ENCODE measurements around the gene MYH7.

Gene MYH7

DNA sequence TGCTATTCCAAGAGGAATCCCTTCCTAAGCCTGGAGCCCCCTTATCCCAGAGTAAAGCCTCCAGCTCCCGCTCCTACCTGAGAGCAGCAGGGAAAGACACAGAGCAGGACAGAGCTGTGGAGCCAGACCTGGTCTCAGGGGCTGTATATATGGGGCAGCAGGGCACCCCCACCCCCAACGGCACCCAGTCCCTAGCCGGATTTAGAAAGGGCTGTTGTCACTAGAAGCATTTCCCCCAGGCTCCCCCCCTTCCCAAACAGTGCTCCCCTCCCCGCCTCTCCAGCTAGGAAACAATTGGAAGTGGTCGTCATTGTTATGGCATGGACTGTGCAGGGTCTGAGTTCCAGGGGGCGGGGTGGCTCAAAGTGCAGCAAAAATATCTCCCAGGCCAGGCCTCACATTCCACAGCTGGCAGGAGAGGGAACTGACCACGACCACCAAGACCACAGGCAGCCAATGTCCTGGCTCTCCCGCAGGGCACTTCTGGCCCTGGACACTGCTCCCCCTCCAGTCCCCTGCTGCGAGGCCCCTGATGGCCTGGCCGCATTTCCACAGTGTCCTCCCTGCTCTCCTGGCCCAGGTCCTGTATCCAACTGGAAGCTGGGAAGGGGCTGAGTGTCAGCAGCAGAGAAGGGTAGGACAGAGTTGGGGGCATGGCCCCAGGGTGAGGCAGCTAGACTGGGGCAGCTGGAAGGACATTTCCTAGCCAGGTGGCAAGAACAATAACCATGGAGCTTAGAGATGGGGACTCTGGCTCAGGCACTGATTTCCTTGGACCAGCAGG is at the start of gene MYH7:
Gene MYH7, minus strand, starts transcription at position 118 of the 784 bp plus-strand sequence. CDS start 1,928 bp downstream, outside the sequence.
- DNase-seq (ENCODE audit: insufficient read length, low spot score) (no peak), FAIRE-seq (no peak)
- TF ChIP-seq POLR2A (IDR thresholded peaks at IDR 0.05; ENCODE audit: low read depth, low read length), result no peak

- FAIRE-seq (no peak), DNase-seq (ENCODE audit: insufficient read length, low spot score) (peak; percentile 29)
- no peak for TF ChIP-seq POLR2A (IDR thresholded peaks at IDR 0.05; ENCODE audit: low read depth, low read length)
Measured at GRCh38 chr14:23483236-23483854, 47.9 kb upstream of the MYH7 start.

DNA sequence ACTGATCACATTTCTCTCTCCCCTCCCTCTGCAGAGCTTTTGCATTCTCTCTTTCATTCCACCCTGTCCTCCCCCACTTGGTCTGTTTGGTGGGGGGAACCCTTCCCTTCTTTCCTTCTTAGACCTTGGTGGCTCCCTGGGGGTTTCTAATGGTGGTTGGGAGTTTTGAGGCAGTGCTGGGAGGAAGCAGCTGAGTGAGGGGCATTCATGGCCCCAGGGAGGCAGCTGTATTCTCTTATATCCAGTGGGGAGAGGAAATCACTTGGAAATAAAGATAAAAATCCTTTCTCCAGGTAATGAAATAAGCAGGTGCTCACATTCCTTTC is 47.3 kb upstream of the MYH7 start:
- DNase-seq (ENCODE audit: insufficient read length, low spot score) (no peak), FAIRE-seq (no peak)
- no peak for TF ChIP-seq POLR2A (IDR thresholded peaks at IDR 0.05; ENCODE audit: low read depth, low read length)

GRCh38 chr14:23481979-23482822 is 46.7 kb upstream of the MYH7 start:
- FAIRE-seq, result no peak
- no peak for TF ChIP-seq POLR2A (IDR thresholded peaks at IDR 0.05; ENCODE audit: low read depth, low read length)
- no peak for DNase-seq (ENCODE audit: insufficient read length, low spot score)

GRCh38 chr14:23481362-23481970 is 46.0 kb upstream of the MYH7 start:
- FAIRE-seq, result no peak
- TF ChIP-seq POLR2A (IDR thresholded peaks at IDR 0.05; ENCODE audit: low read depth, low read length), result no peak
- no peak for DNase-seq (ENCODE audit: insufficient read length, low spot score)

- TF ChIP-seq POLR2A (IDR thresholded peaks at IDR 0.05; ENCODE audit: low read depth, low read length), result no peak
- no peak for FAIRE-seq
- DNase-seq (ENCODE audit: insufficient read length, low spot score), result peak; percentile 14
Measured at GRCh38 chr14:23478109-23478759, 42.8 kb upstream of the MYH7 start.

DNA sequence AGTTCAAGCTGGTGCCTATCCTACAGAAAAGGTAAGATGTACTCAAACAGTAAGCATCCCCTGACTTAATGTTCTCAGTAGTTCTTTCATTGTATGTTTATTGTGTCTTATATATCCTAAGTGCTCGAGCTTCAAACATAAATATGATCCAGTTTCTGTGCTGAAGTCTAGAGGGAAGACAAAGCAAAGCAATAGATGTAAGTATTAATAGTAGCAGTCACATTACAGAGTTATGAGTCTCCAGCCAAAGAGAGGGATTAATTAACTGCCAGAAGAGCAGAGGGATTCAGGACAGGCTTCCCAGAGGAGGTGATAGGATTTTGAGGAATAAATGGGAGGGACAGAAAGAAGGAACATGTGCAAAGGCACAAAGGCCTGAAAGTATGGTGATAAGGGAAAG is 35.5 kb upstream of the MYH7 start:
- FAIRE-seq (no peak), DNase-seq (ENCODE audit: insufficient read length, low spot score) (no peak)
- no peak for TF ChIP-seq POLR2A (IDR thresholded peaks at IDR 0.05; ENCODE audit: low read depth, low read length)

- TF ChIP-seq POLR2A (IDR thresholded peaks at IDR 0.05; ENCODE audit: low read depth, low read length), result no peak
- FAIRE-seq (no peak), DNase-seq (ENCODE audit: insufficient read length, low spot score) (no peak)
Measured at GRCh38 chr14:23469906-23470403, 34.5 kb upstream of the MYH7 start.

DNA sequence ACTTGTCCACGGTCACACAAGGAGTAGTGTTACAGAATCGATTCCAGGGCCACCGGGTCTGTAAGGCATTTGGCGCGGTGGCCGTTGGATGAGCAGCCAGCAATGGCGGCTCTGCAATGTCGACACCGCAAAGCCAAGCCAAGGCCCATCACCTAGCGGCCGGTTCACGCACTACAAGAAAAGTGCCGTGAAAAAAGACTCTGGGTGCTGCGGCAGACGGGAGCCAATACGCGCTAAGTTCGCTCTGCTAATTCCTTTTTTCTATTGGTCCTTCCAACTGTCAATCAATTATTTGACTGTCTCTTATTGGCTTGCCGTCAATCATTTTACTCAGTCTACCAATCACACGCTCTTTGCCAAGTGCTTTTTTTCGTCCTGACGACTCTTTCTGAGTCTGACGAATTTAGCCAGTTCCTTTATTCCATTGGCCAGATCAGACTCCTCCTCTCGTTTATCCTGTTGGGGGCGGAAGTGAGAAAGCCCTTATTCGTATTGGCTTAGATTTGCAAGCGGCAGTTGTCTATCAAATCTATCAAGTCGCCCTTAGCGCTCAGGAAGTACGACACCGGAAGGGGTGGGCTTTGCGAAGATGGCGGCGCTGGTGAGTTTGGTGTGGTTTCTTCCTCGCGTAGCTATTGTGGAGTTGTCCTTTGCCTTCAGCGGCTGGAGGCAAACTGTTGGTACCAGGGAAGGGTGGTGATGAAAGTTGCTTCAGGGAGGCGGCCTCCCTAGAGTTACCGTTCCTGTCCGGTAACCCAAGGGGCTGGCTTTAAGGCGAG is 33.9 kb upstream of the MYH7 start, which contains the start of gene NGDN:
Gene NGDN, plus strand, starts transcription at position 577 of the 779 bp plus-strand sequence. Its CDS starts 13 bp downstream, at position 590.
- FAIRE-seq (peak; percentile 97), DNase-seq (ENCODE audit: insufficient read length, low spot score) (peak; percentile 67)
- 0 out of 2 replicates have a peak, but pooled peaks have one; percentile 25 for TF ChIP-seq POLR2A (IDR thresholded peaks at IDR 0.05; ENCODE audit: low read depth, low read length)

- no peak for TF ChIP-seq POLR2A (IDR thresholded peaks at IDR 0.05; ENCODE audit: low read depth, low read length)
- no peak for DNase-seq (ENCODE audit: insufficient read length, low spot score)
Measured at GRCh38 chr14:23468704-23469126, 33.3 kb upstream of the MYH7 start.

GRCh38 chr14:23465261-23465660 is 29.8 kb upstream of the MYH7 start:
- TF ChIP-seq POLR2A (IDR thresholded peaks at IDR 0.05; ENCODE audit: low read depth, low read length), result no peak
- FAIRE-seq (no peak), DNase-seq (ENCODE audit: insufficient read length, low spot score) (no peak)

More at GRCh38 chr14:23468704-23469126, 33.3 kb upstream of the MYH7 start:
- FAIRE-seq, result no peak

DNA sequence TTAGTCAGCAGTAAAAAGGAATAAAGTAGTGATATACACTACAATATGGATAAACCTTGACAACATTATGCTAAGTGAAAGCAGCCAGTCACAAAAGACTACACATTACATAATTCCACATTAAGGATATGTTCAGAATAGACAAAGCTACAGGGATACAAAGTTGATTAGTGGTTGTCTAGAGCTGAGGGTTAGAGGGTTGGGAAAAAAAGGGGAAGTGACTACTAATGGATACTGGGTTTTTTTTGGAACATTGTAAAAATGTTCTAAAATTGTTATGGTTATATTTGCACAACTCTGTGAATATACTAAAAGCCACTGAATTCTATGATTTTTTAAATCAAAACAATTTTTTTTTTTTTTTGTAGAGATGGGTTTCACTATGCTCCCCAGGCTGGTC is 29.2 kb upstream of the MYH7 start:
- FAIRE-seq (no peak), DNase-seq (ENCODE audit: insufficient read length, low spot score) (no peak)
- TF ChIP-seq POLR2A (IDR thresholded peaks at IDR 0.05; ENCODE audit: low read depth, low read length), result no peak

All from H54 (cell line).